Tibial nerve (tissue), 4 donors: ENCODE measurements around the gene NEMP1. TPM values are rescaled to one million over a fixed set of nuclear protein-coding genes. Genes with fewer than 3 reads are reported as not detected.

ENCODE experiments used
- DNase-seq, 2 donors: peaks; one replicate each; pipeline ENCODE4 v3.0.0-alpha.2; 2019; ENCODE audit warnings: low spot score in 2 of 2
- H3K27ac ChIP-seq, 4 donors: fragments of 200-600 bp; sonication (generic) in 3 of 4; one replicate each; pipeline ENCODE4 v1.5.1; 2017 to 2019; ENCODE audit warnings: mild to moderate bottlenecking in 1 of 4
- H3K27me3 ChIP-seq, 2 donors: fragments of 200-600 bp; sonication (generic) in 1 of 2; one replicate each; pipeline versions ENCODE4 v1.5.1 to v1.6.0; 2017 to 2019
- H3K36me3 ChIP-seq, 3 donors: fragments of 200-600 bp; sonication (generic); one replicate each; pipeline ENCODE4 v1.5.1; 2018 to 2019
- H3K4me1 ChIP-seq, 4 donors: fragments of 200-600 bp; sonication (generic) in 3 of 4; one replicate each; pipeline ENCODE4 v1.5.1; 2017 to 2019
- H3K4me3 ChIP-seq, 4 donors: fragments of 200-600 bp; sonication (generic) in 3 of 4; one replicate each; pipeline ENCODE4 v1.5.1; 2017 to 2019; ENCODE audit warnings: mild to moderate bottlenecking in 1 of 4, moderate library complexity in 1 of 4
- H3K9me3 ChIP-seq, 4 donors: fragments of 200-600 bp; sonication (generic) in 3 of 4; one replicate each; pipeline ENCODE4 v1.5.1; 2017 to 2019
- CTCF ChIP-seq, 5 experiments: fragments of 200-600 bp in 3 of 5; fragments of 450-650 bp in 2 of 5; sonication (generic) in 3 of 5; IDR thresholded peaks; one replicate each; pipeline ENCODE4 v1.5.1; 2016 to 2019; ENCODE audit warnings: antibody characterized with exemption in 5 of 5, mild to moderate bottlenecking in 3 of 5, moderate library complexity in 2 of 5
- EP300 ChIP-seq, 2 donors: sonication (generic); formaldehyde crosslinking; IDR thresholded peaks; one replicate each; pipeline ENCODE4 v1.6.1; 2017; ENCODE audit warnings: antibody characterized with exemption in 2 of 2, mild to moderate bottlenecking in 1 of 2
- POLR2A ChIP-seq, 2 donors: fragments of 450-650 bp; IDR thresholded peaks; one replicate each; pipeline ENCODE4 v1.6.1; 2017; ENCODE audit warnings: antibody characterized with exemption in 2 of 2, mild to moderate bottlenecking in 2 of 2, moderate library complexity in 2 of 2
- WGBS, 2 donors: methylation state at CpG; one replicate each; pipeline ENCODE4 v1.1.5; 2018; 5-methylcytosine and 5-hydroxymethylcytosine counted together
- total RNA-seq, 4 donors: library from RNA; depleted of rRNA; stranded (reverse); fragments of >200 nt; gene quantifications; one replicate each; pipeline ENCODE4 v1.1.0, GENCODE V29; 2016

The NEMP1 gene
- total RNA-seq, 4 donors from 2014 or later = 4.8 to 10.2 (median 6.6) TPM

DNA sequence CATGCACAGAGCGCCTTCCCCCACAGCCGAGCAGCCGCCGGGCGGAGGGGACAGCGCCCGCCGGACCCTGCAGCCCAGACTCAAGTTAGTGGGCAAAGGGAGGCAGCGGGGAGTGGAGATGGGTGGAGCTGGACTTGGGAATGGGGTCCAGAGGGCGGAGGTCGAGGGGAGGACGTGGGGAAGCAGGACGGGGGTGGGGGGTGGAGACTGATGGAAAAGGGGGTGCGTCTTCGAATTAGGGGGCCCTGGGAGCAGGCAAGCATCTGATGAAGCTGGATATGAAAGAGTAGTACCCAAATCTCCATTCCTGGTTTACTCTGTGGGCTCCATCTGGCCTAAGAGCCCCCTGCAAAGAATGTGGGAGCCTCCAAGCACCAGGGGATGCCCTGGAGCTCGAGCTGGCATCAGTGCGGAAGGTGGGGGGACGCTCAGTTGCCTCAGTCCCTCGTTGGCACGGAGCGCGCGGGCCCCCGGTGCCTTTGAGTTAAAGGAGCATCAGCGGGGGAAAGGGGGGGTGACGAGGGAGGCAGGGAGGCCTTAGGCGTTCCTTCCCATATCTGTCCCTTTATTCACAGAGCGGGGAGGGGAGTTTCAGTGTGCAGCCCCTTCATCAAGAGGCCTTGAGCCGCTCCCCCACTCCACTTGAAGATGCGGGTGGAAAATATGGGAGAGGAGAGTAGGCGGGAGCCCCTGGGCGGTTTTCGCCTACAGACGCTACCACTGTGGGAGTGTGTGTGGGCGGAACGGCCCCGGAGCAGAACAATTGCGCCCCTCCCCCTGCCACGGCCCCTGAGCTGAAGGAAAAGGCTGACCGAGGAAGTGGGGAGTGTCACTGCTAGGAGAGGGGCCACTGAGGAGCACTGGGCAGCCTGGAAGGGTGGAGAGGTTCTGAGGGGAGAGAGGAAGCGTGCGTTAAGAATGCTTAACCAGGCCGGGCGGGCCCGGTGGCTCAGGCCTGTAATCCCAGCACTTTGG, 11.0 kb upstream of the NEMP1 start:
- peaks cover 3 to 57% (median 46%) of the 10 kb centered on the region in 4 donors for H3K4me1 ChIP-seq
- DNase-seq = peak; percentile 62 to 71
- TF ChIP-seq CTCF (IDR thresholded peaks at IDR 0.05) (no peak), EP300 (IDR thresholded peaks at IDR 0.05) (peak; percentile 15 to 57), POLR2A (IDR thresholded peaks at IDR 0.05) (peak in 1 of 2 donors; percentile 53)
- peak overlapping the region; percentile 98 to 100 (median 99) for H3K27ac ChIP-seq
- H3K4me3 ChIP-seq = peak overlapping the region; percentile 75 to 95 (median 87)
- H3K9me3 ChIP-seq = no peaks in the 10 kb centered on the region
- peaks cover 0 to 33% (median 0%) of the 10 kb centered on the region in 3 donors for H3K36me3 ChIP-seq
- WGBS, 2 donors = 1% methylated on average over 44 to 45 of the region's 45 CpGs
- no peaks in the 10 kb centered on the region for H3K27me3 ChIP-seq

GRCh38 chr12:57088354-57089270, 10.0 kb upstream of the NEMP1 start, which contains the start of gene NAB2:
TSS of gene NAB2 (plus strand) at chr12:57089114. CDS start at chr12:57089272, 158 bp downstream.
- H3K9me3 ChIP-seq = no peaks in the 10 kb centered on the region
- 1% methylated on average over 38 to 44 of the region's 91 CpGs for WGBS, 2 donors
- peak; percentile 75 to 82 for TF ChIP-seq POLR2A (IDR thresholded peaks at IDR 0.05)
- peak in 1 of 5 experiments; percentile 32 for TF ChIP-seq CTCF (IDR thresholded peaks at IDR 0.05)
- peak; percentile 54 to 97 for TF ChIP-seq EP300 (IDR thresholded peaks at IDR 0.05)
- H3K27ac ChIP-seq = peak within 1 kb of the TSS; percentile 98 to 100 (median 99)
- peaks cover 0 to 30% (median 0%) of the 10 kb centered on the region in 3 donors for H3K36me3 ChIP-seq
- peak; percentile 95 to 96 for DNase-seq
- H3K4me3 ChIP-seq = peak within 1 kb of the TSS; percentile 75 to 95 (median 87)
- H3K27me3 ChIP-seq = no peaks in the 10 kb centered on the region
- peaks cover 3 to 48% (median 37%) of the 10 kb centered on the region in 4 donors for H3K4me1 ChIP-seq

DNA sequence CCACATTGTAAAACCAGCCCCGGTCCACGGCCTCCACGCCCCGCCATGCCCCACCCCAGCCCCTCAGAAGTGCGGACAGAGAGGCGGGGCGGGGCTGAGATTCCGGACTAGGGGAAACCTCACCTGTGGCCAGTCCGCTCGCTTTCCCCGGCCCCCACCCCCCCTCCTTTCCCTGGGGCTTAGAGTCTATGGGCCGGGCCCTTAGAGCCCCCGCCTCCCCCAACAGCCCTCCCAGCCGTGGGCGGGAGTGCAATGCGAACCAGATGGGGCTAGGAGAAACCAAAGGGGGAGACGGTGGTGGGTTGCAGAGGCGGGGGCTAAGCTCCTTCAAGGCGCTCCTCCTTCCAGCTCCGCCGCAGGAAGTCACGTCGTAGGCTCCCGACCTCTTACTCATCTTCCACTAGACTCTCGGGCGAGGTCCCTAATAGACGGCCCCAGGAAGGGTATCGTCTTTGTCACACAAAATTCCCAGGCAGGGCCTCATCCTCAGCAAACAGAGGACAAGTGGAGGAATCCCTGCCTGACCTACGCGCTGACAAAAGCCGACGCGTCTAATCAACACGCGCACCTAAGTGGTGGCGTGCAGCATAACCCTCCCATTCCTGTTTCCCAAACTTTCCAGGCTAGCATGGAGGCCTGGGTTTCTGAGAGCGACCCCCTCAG, 9.2 kb upstream of the NEMP1 start:
- DNase-seq = peak; percentile 78 to 86
- Histone ChIP-seq H3K4me1 (peaks cover 3 to 40% (median 30%) of the 10 kb centered on the region in 4 donors), H3K36me3 (peaks cover 0 to 22% (median 0%) of the 10 kb centered on the region in 3 donors), H3K27ac (peak overlapping the region; percentile 98 to 100 (median 99)), H3K9me3 (no peaks in the 10 kb centered on the region), H3K27me3 (no peaks in the 10 kb centered on the region), H3K4me3 (peak overlapping the region; percentile 64 to 92 (median 78))
- 0 to 1% methylated on average over 21 to 22 of the region's 37 CpGs for WGBS, 2 donors
- TF ChIP-seq EP300 (IDR thresholded peaks at IDR 0.05) (peak in 1 of 2 donors; percentile 24), CTCF (IDR thresholded peaks at IDR 0.05) (no peak)

DNA sequence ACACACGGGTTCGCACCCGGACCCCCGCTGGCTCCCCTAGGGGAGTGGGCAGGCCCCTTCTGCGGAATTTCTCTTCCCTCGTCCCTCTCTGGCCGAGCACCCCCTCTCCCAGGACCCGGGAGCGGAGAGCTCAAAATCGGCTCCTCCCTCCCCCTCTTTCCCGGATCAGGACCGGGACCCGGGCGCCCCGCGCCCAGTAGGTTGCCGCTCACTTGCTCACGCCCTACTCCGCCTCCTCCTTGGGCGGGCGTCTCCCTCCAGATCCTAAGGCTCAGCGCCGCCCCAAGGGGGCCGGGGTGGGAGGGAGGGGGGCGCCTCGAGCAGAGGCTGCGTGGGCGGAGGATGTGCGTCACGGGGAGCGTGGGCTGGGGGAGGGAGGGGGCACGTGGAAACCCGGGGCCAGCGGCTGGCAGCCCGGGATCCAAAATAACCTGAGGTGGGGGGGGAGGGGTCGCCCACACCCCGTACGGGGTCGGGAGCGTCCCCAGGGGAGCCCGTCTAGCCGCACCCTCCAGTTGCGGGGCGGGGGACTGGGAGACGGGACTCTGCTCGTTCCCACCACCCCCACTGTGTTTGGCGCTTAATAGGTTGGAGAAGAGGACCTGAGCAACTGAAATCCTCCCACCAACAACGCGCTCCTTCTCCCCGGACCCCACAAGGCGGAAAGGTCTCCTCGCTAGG, 8.6 kb upstream of the NEMP1 start:
- Histone ChIP-seq H3K4me3 (peak overlapping the region; percentile 64 to 92 (median 78)), H3K27me3 (no peaks in the 10 kb centered on the region), H3K36me3 (peaks cover 0 to 15% (median 0%) of the 10 kb centered on the region in 3 donors), H3K27ac (peak overlapping the region; percentile 98 to 100 (median 99)), H3K4me1 (peaks cover 3 to 33% (median 23%) of the 10 kb centered on the region in 4 donors), H3K9me3 (no peaks in the 10 kb centered on the region)
- DNase-seq = peak; percentile 88 to 90
- WGBS, 2 donors = 0 to 1% methylated on average over 29 to 31 of the region's 52 CpGs
- TF ChIP-seq EP300 (IDR thresholded peaks at IDR 0.05) (peak; percentile 34 to 83), CTCF (IDR thresholded peaks at IDR 0.05) (peak in 1 of 5 experiments; percentile 16), POLR2A (IDR thresholded peaks at IDR 0.05) (peak in 1 of 2 donors; percentile 70)
